WTC11 (cell line): ENCODE results near the gene COBLL1.

Experiments
- CBFB ChIP-seq: sonication (generic); formaldehyde crosslinking; IDR thresholded peaks from 2 replicates; pipeline ENCODE4 v1.8.1; 2022; ENCODE audit warnings: mild to moderate bottlenecking, low read depth, missing genetic modification reagents
- CREB1 ChIP-seq: sonication (generic); formaldehyde crosslinking; IDR thresholded peaks from 2 replicates; pipeline ENCODE4 v1.8.0; 2023; ENCODE audit warnings: mild to moderate bottlenecking, missing genetic modification reagents
- CTCF ChIP-seq: fragments of 200-600 bp; IDR thresholded peaks from 2 replicates; pipeline ENCODE4 v1.8.0; 2022; ENCODE audit warnings: antibody characterized with exemption
- E2F1 ChIP-seq: sonication (generic); formaldehyde crosslinking; IDR thresholded peaks from 2 replicates; pipeline ENCODE4 v1.8.0; 2022; ENCODE audit warnings: mild to moderate bottlenecking, missing genetic modification reagents
- OVOL2 ChIP-seq: fragments of 250-450 bp; sonication (Bioruptor Pico); IDR thresholded peaks from 2 replicates; pipeline ENCODE4 v1.9.0; 2021; ENCODE audit warnings: mild to moderate bottlenecking, borderline replicate concordance
- PRRX2 ChIP-seq: fragments of 250-450 bp; sonication (Bioruptor Pico); IDR thresholded peaks from 2 replicates; pipeline ENCODE4 v1.8.0; 2021; ENCODE audit warnings: mild to moderate bottlenecking

- TF ChIP-seq PRRX2 (CRISPR knock-in tag) (no peak), OVOL2 (CRISPR knock-in tag) (no peak), CREB1 (no peak), CTCF (no peak), CBFB (CRISPR knock-in tag) (no peak), E2F1 (CRISPR knock-in tag) (no peak)
Measured at GRCh38 chr2:164761737-164762460, 79.7 kb downstream of the COBLL1 start.
